HG03575 (cell line): Measurements from ENCODE around the gene TMEM138.

ENCODE experiments used
- ATAC-seq: cut with Tn5 transposase; IDR thresholded peaks from one replicate; pipeline ENCODE4 v1.9.1; 2021; ENCODE audit not compliant: unreplicated experiment, insufficient number of reproducible peaks, low FRiP score; ENCODE audit errors: extremely low read depth

The TMEM138 gene

GRCh38 chr11:61392981-61393595, 30.9 kb downstream of the TMEM138 start:
- ATAC-seq: no peak

- ATAC-seq: no peak
Observed at GRCh38 chr11:61401173-61401572, 39.0 kb downstream of the TMEM138 start.

DNA sequence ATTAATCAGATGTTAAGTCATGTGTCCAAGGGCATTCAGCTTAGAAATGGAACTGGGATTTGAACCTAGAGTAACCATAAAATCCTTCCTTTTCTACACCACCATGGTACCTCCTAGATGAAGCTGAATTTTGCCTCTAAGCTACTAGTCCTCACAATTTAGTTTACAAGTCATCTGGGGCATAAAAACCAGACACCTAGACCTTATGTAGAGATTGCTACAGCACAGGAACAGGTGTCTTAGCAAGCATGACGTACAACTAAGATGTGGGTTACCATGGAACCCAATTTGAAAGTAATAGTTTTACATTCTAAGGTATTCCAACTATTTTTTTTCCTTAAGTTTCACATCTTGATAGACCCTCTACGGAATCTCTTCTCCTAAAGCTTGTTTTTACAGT, 39.4 kb downstream of the TMEM138 start:
- no peak for ATAC-seq

- ATAC-seq: no peak
Observed at GRCh38 chr11:61403658-61404057, 41.5 kb downstream of the TMEM138 start.

DNA sequence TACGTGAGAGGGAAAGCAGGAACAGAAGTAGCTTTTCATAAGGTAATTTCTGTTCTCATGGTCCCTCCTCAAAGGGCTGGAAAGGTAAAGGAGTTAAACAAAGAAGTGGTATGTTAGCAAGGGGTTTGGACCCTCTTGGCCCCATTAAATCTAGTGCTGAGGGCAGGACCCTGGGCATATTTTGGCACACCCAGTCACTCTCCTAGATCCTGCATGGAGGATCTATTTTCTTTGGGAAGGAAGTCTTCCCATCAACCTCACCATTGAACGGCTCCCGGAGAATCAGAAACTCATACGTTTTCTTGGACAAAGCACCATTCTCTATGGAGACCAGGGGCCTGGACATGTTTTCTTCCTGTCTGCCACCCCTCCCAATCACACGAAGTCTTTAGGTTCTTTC, 41.9 kb downstream of the TMEM138 start:
- no peak for ATAC-seq

- ATAC-seq: no peak
Observed at GRCh38 chr11:61404641-61405040, 42.5 kb downstream of the TMEM138 start.

GRCh38 chr11:61406067-61406466, 43.9 kb downstream of the TMEM138 start:
- ATAC-seq: no peak

GRCh38 chr11:61406991-61407728, 45.0 kb downstream of the TMEM138 start:
- no peak for ATAC-seq

- no peak for ATAC-seq
Observed at GRCh38 chr11:61411589-61411988, 49.4 kb downstream of the TMEM138 start.

DNA sequence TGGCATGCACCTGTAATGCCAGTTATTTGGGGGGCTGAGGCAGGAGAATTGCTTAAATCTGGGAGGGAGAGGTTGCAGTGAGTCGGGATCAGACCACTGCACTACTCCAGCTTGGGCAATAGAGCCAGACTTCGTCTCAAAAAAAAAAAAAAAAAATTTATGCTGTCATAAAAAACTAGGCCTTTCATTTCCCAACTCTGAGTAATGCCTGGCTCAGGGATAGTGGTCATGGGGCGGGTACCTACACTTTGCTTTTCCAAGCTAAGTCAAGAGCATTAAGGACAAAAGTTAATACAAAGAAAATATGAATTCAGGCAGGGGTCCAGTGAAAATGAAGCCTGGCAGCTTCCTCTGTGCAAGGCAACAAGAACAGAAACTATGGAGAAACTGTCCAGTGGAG, 51.3 kb downstream of the TMEM138 start:
- no peak for ATAC-seq

DNA sequence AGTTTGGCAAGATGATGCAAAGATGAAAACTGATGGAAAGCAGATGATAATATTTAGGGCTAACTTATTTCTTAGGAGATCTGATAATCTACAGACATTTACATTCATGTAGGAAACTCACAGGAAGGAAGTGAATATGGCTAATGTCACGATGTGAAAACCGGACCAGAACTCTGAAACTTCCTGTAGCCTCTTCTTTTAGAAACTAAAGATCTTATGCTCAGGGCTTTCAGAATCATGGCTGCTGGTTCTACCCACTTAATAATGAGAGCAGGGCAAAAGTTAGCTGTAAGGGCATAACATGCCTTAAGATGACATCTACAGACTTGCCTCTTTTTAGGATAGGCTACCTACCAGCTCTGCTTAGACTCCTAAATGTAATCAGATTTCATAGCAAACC, 52.4 kb downstream of the TMEM138 start:
- no peak for ATAC-seq

DNA sequence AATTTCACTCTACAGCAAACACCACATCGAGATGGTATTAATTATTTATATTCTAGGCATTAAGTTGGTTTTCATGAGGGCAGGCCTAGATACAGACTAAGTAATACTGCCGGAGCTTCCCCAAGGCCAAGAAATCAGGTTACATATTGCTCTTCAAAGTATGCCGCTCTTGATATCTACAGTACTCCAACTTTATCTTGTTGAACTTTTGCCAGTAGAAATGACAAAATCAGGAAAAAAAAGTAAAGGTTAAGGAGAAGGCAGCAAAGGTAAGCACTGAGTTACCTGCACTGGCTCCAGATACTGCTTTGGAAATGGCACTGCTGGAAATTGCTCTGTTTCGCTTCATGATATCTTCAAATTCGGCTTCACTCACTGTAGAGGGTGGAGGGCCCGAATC, 53.2 kb downstream of the TMEM138 start:
- no peak for ATAC-seq

DNA sequence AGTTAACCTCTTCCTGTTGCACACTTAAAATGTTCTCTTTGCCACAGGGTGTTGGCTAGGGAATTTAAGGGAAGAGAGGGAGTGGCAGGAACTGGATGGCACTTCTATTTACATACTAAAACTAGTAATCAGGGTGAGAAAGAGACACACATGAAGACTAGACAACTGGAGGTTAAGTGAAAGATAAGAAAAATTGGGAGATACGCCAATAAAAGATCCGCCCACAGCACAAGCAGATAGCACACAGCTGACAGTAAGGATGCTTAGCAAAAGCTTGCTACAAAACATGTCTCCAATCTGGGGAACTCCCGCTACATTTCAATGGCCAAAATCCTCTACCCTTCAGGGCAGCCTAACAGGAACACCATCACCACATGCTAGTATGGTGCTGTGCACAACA, 54.8 kb downstream of the TMEM138 start:
- ATAC-seq: no peak

DNA sequence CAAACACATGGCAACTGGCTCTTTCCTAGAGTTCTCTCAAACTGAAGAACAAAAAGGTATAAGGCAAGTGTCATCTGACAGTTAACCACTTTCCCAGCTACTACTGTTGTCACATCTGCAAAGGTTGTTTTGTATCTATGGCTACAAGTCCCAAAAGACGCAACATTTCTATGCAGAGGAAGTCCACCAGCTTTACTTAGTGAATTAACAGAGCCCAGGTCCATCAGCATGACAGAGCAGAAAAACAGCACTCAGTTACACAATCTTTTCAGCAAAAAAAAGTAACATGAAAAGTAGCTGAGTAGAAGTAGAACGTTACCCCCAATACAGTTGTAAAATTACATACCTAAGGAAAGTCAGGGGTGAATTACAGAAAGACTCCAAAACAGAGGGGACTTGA, 55.5 kb downstream of the TMEM138 start:
- ATAC-seq: no peak

- no peak for ATAC-seq
Observed at GRCh38 chr11:61418136-61418535, 56.0 kb downstream of the TMEM138 start.
